NT2/D1 (cell line): ENCODE data around the gene PROCR.

Experiments
- SUZ12 ChIP-seq: IDR thresholded peaks from 2 replicates; pipeline ENCODE4 v1.6.1; 2011; ENCODE audit not compliant: insufficient read length, insufficient read depth; ENCODE audit errors: extremely low read depth
- YY1 ChIP-seq: IDR thresholded peaks from 2 replicates; pipeline ENCODE4 v1.6.1; 2011; ENCODE audit not compliant: insufficient read length, insufficient read depth
- ZNF274 ChIP-seq: IDR thresholded peaks from 2 replicates; pipeline ENCODE4 v1.6.1; 2011; ENCODE audit warnings: mild to moderate bottlenecking, low read depth, low read length

DNA sequence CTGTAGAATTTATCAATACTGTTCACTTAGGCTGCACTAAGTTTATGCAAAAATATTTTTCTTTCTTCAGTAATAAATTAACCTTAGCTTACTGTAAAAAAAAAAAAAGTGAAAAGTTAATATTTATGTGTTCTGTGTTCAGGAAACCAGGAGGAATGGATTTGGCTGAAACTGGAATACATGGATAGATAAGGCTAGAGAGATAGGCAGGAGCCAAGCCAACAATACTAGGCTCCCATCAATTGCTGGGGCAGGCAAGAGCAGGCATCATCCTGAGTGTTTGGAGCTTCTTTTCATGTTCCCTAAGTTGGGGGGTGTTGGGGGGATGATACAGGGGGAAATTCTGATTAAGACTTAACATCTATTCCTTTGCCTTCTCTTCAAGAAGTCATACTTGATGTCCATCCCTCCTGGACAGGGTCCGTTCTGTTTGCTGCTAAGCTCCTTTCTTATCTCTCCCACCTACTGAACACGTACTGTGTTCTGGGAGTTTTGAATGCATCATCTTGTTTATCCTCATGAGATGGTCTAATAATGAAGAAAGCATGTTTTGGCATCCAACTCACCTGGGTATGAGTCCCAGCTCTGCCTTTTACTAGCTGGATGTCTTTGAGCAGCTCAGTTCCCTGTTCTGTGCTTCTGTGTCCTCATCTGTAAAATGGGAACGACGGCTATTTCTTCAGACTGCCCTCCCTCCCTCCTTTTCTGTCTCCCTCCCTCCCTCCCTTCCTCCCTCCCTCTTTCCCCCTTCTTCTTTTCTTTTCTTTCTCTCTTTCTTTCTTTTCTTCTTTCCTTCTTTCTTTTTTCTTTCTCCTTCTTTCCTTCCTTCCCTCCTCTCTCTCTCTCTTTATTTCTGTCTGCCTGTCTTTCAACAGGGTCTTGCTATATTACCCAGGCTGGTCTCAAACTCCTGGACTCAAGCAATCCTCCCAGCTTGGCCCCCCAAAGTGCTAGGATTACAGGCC, 6.4 kb upstream of the PROCR start:
- no peak for TF ChIP-seq SUZ12
- no peak for TF ChIP-seq YY1
- no peak for TF ChIP-seq ZNF274
